Endothelial cell of umbilical vein (primary cell): Measurements from ENCODE around the gene NTF4. TPM values are rescaled to one million over a fixed set of nuclear protein-coding genes. Genes with fewer than 3 reads are reported as not detected.

Source experiments
- BruUV-seq: library from RNA; stranded (reverse); fragments of 400-500 nt; replicated peaks from 2 replicates; lab custom pipeline; 2021; lab: Mats Ljungman, UMichigan
- CTCF ChIA-PET: fragments of 300-600, 350-600 bp; sonication (Branson Sonifier 250); formaldehyde crosslinking; loops from one replicate; lab custom pipeline; 2021; ENCODE audit warnings: antibody characterized with exemption, inconsistent platforms; lab: Charles Lee
- POLR2A ChIA-PET: fragments of 300-600, 350-600 bp; sonication (Branson Sonifier 250); formaldehyde crosslinking; loops from one replicate; lab custom pipeline; 2021; ENCODE audit warnings: antibody characterized with exemption, inconsistent platforms; lab: Charles Lee
- DNase-seq: peaks from one replicate; pipeline ENCODE4 v3.0.0-alpha.2; 2011; ENCODE audit warnings: low read depth, low spot score
- FAIRE-seq: peaks from 2 replicates; lab custom pipeline; 2011; peaks lifted over from hg19 to GRCh38; lab: Jason Lieb, UNC
- H2AFZ ChIP-seq: 2 replicates; pipeline ENCODE4 v1.6.0; 2012; ENCODE audit warnings: low read depth, low read length, control low read depth, inconsistent platforms
- H3K27ac ChIP-seq: 2 replicates; pipeline ENCODE4 v1.5.1; 2011; ENCODE audit warnings: low read depth, mild to moderate bottlenecking, control low read depth, low read length, moderate library complexity; ENCODE audit not compliant: insufficient read depth
- H3K27me3 ChIP-seq, 2 experiments: 2 replicates each; pipeline versions ENCODE4 v1.6.0 to v1.6.1; 2011; ENCODE audit warnings: low read length in 2 of 2, mixed read lengths in 1 of 2; ENCODE audit not compliant: control insufficient read depth in 2 of 2, insufficient read depth in 2 of 2
- H3K36me3 ChIP-seq, 2 experiments: 2 replicates in 1 of 2; 3 replicates in 1 of 2; pipeline ENCODE4 v1.5.1; 2011; ENCODE audit warnings: low read length in 2 of 2, mild to moderate bottlenecking in 1 of 2, moderate library complexity in 1 of 2; ENCODE audit not compliant: control insufficient read depth in 2 of 2, insufficient read depth in 2 of 2; ENCODE audit errors: extremely low read depth in 1 of 2
- H3K4me1 ChIP-seq: 3 replicates; pipeline ENCODE4 v1.5.1; 2011; ENCODE audit warnings: mild to moderate bottlenecking, low read length; ENCODE audit not compliant: control insufficient read depth, insufficient read depth; ENCODE audit errors: extremely low read depth
- H3K4me2 ChIP-seq: 2 replicates; pipeline ENCODE4 v1.6.1; 2011; ENCODE audit warnings: low read length, control low read depth, mixed read lengths; ENCODE audit not compliant: insufficient read depth
- H3K4me3 ChIP-seq, 3 experiments: fragments of 200-600 bp in 1 of 3; sonication (generic), shearing (Covaris generic) in 1 of 3; replicated peaks in 1 of 3; 2 replicates each; pipeline ENCODE4 v1.5.1; 2011 to 2016; ENCODE audit warnings: control low read depth in 3 of 3, low read length in 3 of 3, mild to moderate bottlenecking in 2 of 3, inconsistent platforms in 1 of 3, low read depth in 1 of 3, moderate library complexity in 1 of 3; ENCODE audit not compliant: insufficient read depth in 1 of 3
- H3K79me2 ChIP-seq: 2 replicates; pipeline ENCODE4 v1.6.0; 2012; ENCODE audit warnings: low read length, inconsistent platforms; ENCODE audit not compliant: control insufficient read depth, insufficient read depth
- H3K9ac ChIP-seq: replicated peaks from 2 replicates; pipeline ENCODE3; 2011; ENCODE audit warnings: low read length, control low read depth; ENCODE audit not compliant: insufficient read depth; ENCODE audit errors: extremely low read depth
- H3K9me1 ChIP-seq: replicated peaks from 3 replicates; pipeline ENCODE4 v1.6.0; 2011; ENCODE audit warnings: mild to moderate bottlenecking, low read length; ENCODE audit not compliant: control insufficient read depth, insufficient read depth; ENCODE audit errors: extremely low read depth
- H3K9me3 ChIP-seq: replicated peaks from 2 replicates; pipeline ENCODE4 v1.5.1; 2012; ENCODE audit warnings: low read length, inconsistent platforms; ENCODE audit not compliant: control insufficient read depth, insufficient read depth
- H4K20me1 ChIP-seq: replicated peaks from 2 replicates; pipeline ENCODE3; 2011; ENCODE audit warnings: mild to moderate bottlenecking, low read length; ENCODE audit not compliant: control insufficient read depth, insufficient read depth; ENCODE audit errors: extremely low read depth
- CTCF ChIP-seq, 2 donors: IDR thresholded peaks; 1 replicate in 1 of 2; 2 replicates in 1 of 2; pipeline ENCODE4 v1.5.1; 2011; ENCODE audit warnings: low read length in 2 of 2, mild to moderate bottlenecking in 2 of 2, moderate library complexity in 2 of 2, control low read depth in 1 of 2, inconsistent platforms in 1 of 2, low read depth in 1 of 2; ENCODE audit not compliant: insufficient read depth in 1 of 2; ENCODE audit errors: extremely low read depth in 1 of 2
- EZH2 ChIP-seq: IDR thresholded peaks from 2 replicates; pipeline ENCODE4 v1.6.1; 2012; ENCODE audit warnings: borderline replicate concordance, low read depth, mild to moderate bottlenecking, moderate library complexity, low read length, inconsistent platforms; ENCODE audit not compliant: severe bottlenecking
- FOS ChIP-seq: IDR thresholded peaks from 2 replicates; pipeline ENCODE4 v1.6.1; 2011; ENCODE audit warnings: mild to moderate bottlenecking, low read length, moderate library complexity, borderline replicate concordance; ENCODE audit not compliant: insufficient read depth
- GATA2 ChIP-seq: IDR thresholded peaks from 2 replicates; pipeline ENCODE4 v1.7.0; 2011; ENCODE audit warnings: low read depth, mild to moderate bottlenecking, moderate library complexity, mixed read lengths, low read length; ENCODE audit not compliant: insufficient read length, insufficient read depth
- MYC ChIP-seq: IDR thresholded peaks from one replicate; pipeline ENCODE4 v1.6.1; 2011; ENCODE audit warnings: mild to moderate bottlenecking, low read depth, low read length
- POLR2AphosphoS5 ChIP-seq: IDR thresholded peaks from 2 replicates; pipeline ENCODE4 v1.6.1; 2012; ENCODE audit warnings: low read depth, mild to moderate bottlenecking, control low read depth, low read length, moderate library complexity; ENCODE audit not compliant: insufficient read depth
- dilution Hi-C: fragments of 300-500 bp; cut with MboI; formaldehyde crosslinking; loops from one replicate; pipeline ENCODE4 v1.15.0; 2019; ENCODE audit warnings: low sequenced_read_pairs; ENCODE audit not compliant: extremely low pct_ligation_motif_present
- intact Hi-C: fragments of 100-400 bp; cut with micrococcal nuclease; formaldehyde crosslinking; loops from one replicate; pipeline ENCODE4 v1.10.0; 2022
- polyA plus RNA-seq, 4 experiments: library from polyadenylated mRNA; depleted of rRNA in 3 of 4; stranded (reverse) in 3 of 4; unstranded in 1 of 4; fragments of >200 nt; gene quantifications; 2 replicates each; pipeline versions ENCODE4 v1.2.1 to v1.2.3, GENCODE V29; 2011 to 2012; ENCODE audit warnings: missing spikeins in 1 of 4
- total RNA-seq: library from RNA; stranded (reverse); gene quantifications from 2 replicates; pipeline ENCODE4 v1.2.3, GENCODE V29; 2021

The NTF4 gene
- total and polyA plus RNA-seq, 2 donors (not counting 3 experiments of a cell fraction or from before 2014, with no cell fraction given): not detected

- Histone ChIP-seq H2AFZ (no peak overlapping the region), H3K9me1 (no peaks in the 10 kb centered on the region), H3K9me3 (no peaks in the 10 kb centered on the region), H3K27ac (no peak overlapping the region), H4K20me1 (no peaks in the 10 kb centered on the region), H3K36me3 (peaks cover 0 to 30% of the 10 kb centered on the region in 2 experiments), H3K79me2 (no peaks in the 10 kb centered on the region), H3K9ac (no peak overlapping the region), H3K4me1 (peaks cover 10% of the 10 kb centered on the region), H3K4me3 (no peak overlapping the region), H3K4me2 (no peak overlapping the region), H3K27me3 (no peaks in the 10 kb centered on the region)
- ChIA-PET POLR2A (no interaction called here), CTCF (no interaction called here)
- no TSS peak for BruUV-seq
- intact Hi-C loops (no loop called here), dilution Hi-C loops (no loop called here)
- no peak for TF ChIP-seq EZH2
- no peak for TF ChIP-seq MYC
- TF ChIP-seq POLR2AphosphoS5: no peak
- no peak for TF ChIP-seq CTCF (IDR thresholded peaks at IDR 0.05; ENCODE audit: extremely low read depth in 1 of 2, insufficient read depth in 1 of 2, low read depth in 1 of 2, low read length in 2 of 2)
- TF ChIP-seq GATA2: no peak
- TF ChIP-seq FOS: no peak
- DNase-seq (no peak), FAIRE-seq (no peak)
Observed at GRCh38 chr19:49014870-49015255, 49.8 kb downstream of the NTF4 start.
